Fibroblast of the aortic adventitia (primary cell): Measurements from ENCODE around the gene MICALL2. TPM values are rescaled to one million over a fixed set of nuclear protein-coding genes. Genes with fewer than 3 reads are reported as not detected.

ENCODE experiments used
- DNase-seq: peaks from one replicate; pipeline ENCODE4 v3.0.0-alpha.2; 2010; ENCODE audit warnings: low read depth
- H3K4me3 ChIP-seq: 2 replicates; pipeline ENCODE4 v1.5.1; 2011; ENCODE audit warnings: low read depth, mild to moderate bottlenecking, control low read depth, low read length, moderate library complexity
- CTCF ChIP-seq: IDR thresholded peaks from 2 replicates; pipeline ENCODE4 v1.5.1; 2011; ENCODE audit warnings: mild to moderate bottlenecking, low read length, control low read depth, inconsistent platforms; ENCODE audit not compliant: insufficient read depth
- total RNA-seq: library from RNA; depleted of rRNA; stranded (reverse); fragments of >200 nt; gene quantifications from 2 replicates; pipeline ENCODE4 v1.2.3, GENCODE V29; 2012; ENCODE audit warnings: low replicate concordance

The MICALL2 gene
- total RNA-seq, 1 donor, result 21.5 TPM

GRCh38 chr7:1394371-1394770, 64.9 kb downstream of the MICALL2 start:
- no peak for DNase-seq
- H3K4me3 ChIP-seq, result no peak overlapping the region
- TF ChIP-seq CTCF, result no peak

- DNase-seq, result no peak
- no peak overlapping the region for H3K4me3 ChIP-seq
- no peak for TF ChIP-seq CTCF
Measured at GRCh38 chr7:1393421-1393820, 65.8 kb downstream of the MICALL2 start.

- no peak overlapping the region for H3K4me3 ChIP-seq
- DNase-seq, result no peak
- TF ChIP-seq CTCF, result no peak
Measured at GRCh38 chr7:1392556-1392955, 66.7 kb downstream of the MICALL2 start.

- DNase-seq, result no peak
- TF ChIP-seq CTCF, result no peak
Measured at GRCh38 chr7:1391449-1391848, 67.8 kb downstream of the MICALL2 start.

GRCh38 chr7:1388703-1389335, 70.5 kb downstream of the MICALL2 start:
- DNase-seq, result no peak
- no peak for TF ChIP-seq CTCF
- no peak overlapping the region for H3K4me3 ChIP-seq

More at GRCh38 chr7:1391449-1391848, 67.8 kb downstream of the MICALL2 start:
- no peak overlapping the region for H3K4me3 ChIP-seq

- no peak for DNase-seq
- TF ChIP-seq CTCF, result no peak
- no peak overlapping the region for H3K4me3 ChIP-seq
Measured at GRCh38 chr7:1388021-1388702, 71.1 kb downstream of the MICALL2 start.

- H3K4me3 ChIP-seq, result no peak overlapping the region
- no peak for TF ChIP-seq CTCF
- DNase-seq, result no peak
Measured at GRCh38 chr7:1387261-1387660, 72.0 kb downstream of the MICALL2 start.
